H1 (cell line): ENCODE data around the gene SIK3. TPM values are rescaled to one million over a fixed set of nuclear protein-coding genes. Genes with fewer than 3 reads are reported as not detected.

Experiments used
- CTCF ChIA-PET: fragments of 300-600 bp; sonication (Branson Sonifier 250); formaldehyde crosslinking; loops from one replicate; lab custom pipeline; 2021; ENCODE audit not compliant: partially characterized antibody; lab: Charles Lee
- POLR2A ChIA-PET: fragments of 300-600 bp; sonication (Branson Sonifier 250); formaldehyde crosslinking; loops from one replicate; lab custom pipeline; 2021; ENCODE audit warnings: inconsistent platforms; ENCODE audit not compliant: partially characterized antibody; lab: Charles Lee
- DNase-seq, 2 experiments: peaks; one replicate each; pipeline versions ENCODE4 v3.0.0 to v3.0.0-alpha.2; 2010 to 2022; ENCODE audit warnings: low spot score in 2 of 2, low read depth in 1 of 2, mixed read lengths in 1 of 2
- FAIRE-seq: peaks from 2 replicates; lab custom pipeline; 2011; peaks lifted over from hg19 to GRCh38; lab: Jason Lieb, UNC
- H2AFZ ChIP-seq: 2 replicates; pipeline ENCODE4 v1.8.1; 2012; ENCODE audit warnings: low read length, inconsistent platforms
- H2AK5ac ChIP-seq: 2 replicates; pipeline ENCODE4 v1.6.1; 2013; ENCODE audit warnings: low read depth, low read length
- H2BK120ac ChIP-seq: replicated peaks from 2 replicates; pipeline ENCODE3; 2013; ENCODE audit warnings: low read depth, low read length, inconsistent platforms
- H2BK12ac ChIP-seq: 2 replicates; pipeline ENCODE4 v1.6.1; 2013; ENCODE audit warnings: low read depth, low read length
- H2BK15ac ChIP-seq: 2 replicates; pipeline ENCODE4 v1.6.1; 2013; ENCODE audit warnings: low read length
- H2BK20ac ChIP-seq: 2 replicates; pipeline ENCODE4 v1.6.1; 2013; ENCODE audit warnings: low read length
- H2BK5ac ChIP-seq: 2 replicates; pipeline ENCODE4 v1.6.1; 2013; ENCODE audit warnings: low read depth, low read length
- H3K14ac ChIP-seq: 2 replicates; pipeline ENCODE4 v1.6.1; 2013; ENCODE audit warnings: inconsistent platforms; ENCODE audit not compliant: insufficient read length
- H3K18ac ChIP-seq: 2 replicates; pipeline ENCODE4 v1.6.1; 2013; ENCODE audit warnings: low read length; ENCODE audit errors: extremely low read depth
- H3K23ac ChIP-seq: 2 replicates; pipeline ENCODE4 v1.6.1; 2013; ENCODE audit warnings: inconsistent platforms; ENCODE audit not compliant: insufficient read length
- H3K23me2 ChIP-seq: 2 replicates; pipeline ENCODE4 v1.6.1; 2013; ENCODE audit warnings: low read depth, low read length
- H3K27ac ChIP-seq: 2 replicates; pipeline ENCODE4 v1.6.1; 2011; ENCODE audit warnings: low read depth, low read length, inconsistent platforms
- H3K27me3 ChIP-seq, 4 experiments: replicated peaks in 1 of 4; 1 replicate in 1 of 4; 2 replicates in 3 of 4; pipeline versions ENCODE4 v1.6.1 to v1.8.1; 2011 to 2013; ENCODE audit warnings: low read length in 3 of 4, mild to moderate bottlenecking in 3 of 4, inconsistent platforms in 2 of 4, mixed read lengths in 2 of 4, moderate library complexity in 1 of 4; ENCODE audit not compliant: control insufficient read depth in 3 of 4, insufficient read depth in 3 of 4; ENCODE audit errors: extremely low read depth in 1 of 4
- H3K36me3 ChIP-seq, 4 experiments: 2 replicates each; pipeline versions ENCODE4 v1.6.1 to v1.8.1; 2011 to 2013; ENCODE audit warnings: mild to moderate bottlenecking in 4 of 4, low read length in 3 of 4, moderate library complexity in 2 of 4, control low read depth in 1 of 4, inconsistent platforms in 1 of 4; ENCODE audit not compliant: insufficient read depth in 4 of 4, control insufficient read depth in 2 of 4
- H3K4ac ChIP-seq: replicated peaks from 2 replicates; pipeline ENCODE3; 2013; ENCODE audit warnings: low read length, low read depth, mixed read lengths, inconsistent platforms; ENCODE audit not compliant: insufficient read length
- H3K4me1 ChIP-seq, 4 experiments: replicated peaks in 1 of 4; 1 replicate in 1 of 4; 2 replicates in 3 of 4; pipeline versions ENCODE4 v1.6.1 to v1.8.1; 2011 to 2013; ENCODE audit warnings: low read length in 3 of 4, inconsistent platforms in 2 of 4, mixed read lengths in 1 of 4; ENCODE audit not compliant: insufficient read depth in 4 of 4, control insufficient read depth in 3 of 4
- H3K4me2 ChIP-seq, 2 experiments: 2 replicates each; pipeline versions ENCODE4 v1.6.1 to v1.8.1; 2011 to 2013; ENCODE audit warnings: low read depth in 2 of 2, low read length in 2 of 2, control low read depth in 1 of 2, inconsistent platforms in 1 of 2, mild to moderate bottlenecking in 1 of 2; ENCODE audit not compliant: insufficient read depth in 1 of 2
- H3K4me3 ChIP-seq, 4 experiments: fragments of 200-600, 300-600 bp in 1 of 4; sonication (generic), shearing (Covaris generic), sonication (Bioruptor Twin) in 1 of 4; 2 replicates each; pipeline versions ENCODE4 v1.5.1 to v1.8.1; 2011 to 2016; ENCODE audit warnings: low read length in 4 of 4, low read depth in 3 of 4, control low read depth in 2 of 4, inconsistent platforms in 2 of 4, mild to moderate bottlenecking in 2 of 4, mixed read lengths in 1 of 4, moderate library complexity in 1 of 4; ENCODE audit not compliant: insufficient read depth in 2 of 4; ENCODE audit errors: extremely low read depth in 1 of 4
- H3K56ac ChIP-seq: replicated peaks from 2 replicates; pipeline ENCODE3; 2013; ENCODE audit warnings: low read depth, mild to moderate bottlenecking, mixed read lengths, low read length, inconsistent platforms; ENCODE audit not compliant: insufficient read length
- H3K79me1 ChIP-seq: 2 replicates; pipeline ENCODE4 v1.6.1; 2013; ENCODE audit warnings: low read depth, low read length, control low read depth
- H3K79me2 ChIP-seq, 2 experiments: 2 replicates each; pipeline versions ENCODE4 v1.6.1 to v1.8.1; 2012 to 2013; ENCODE audit warnings: low read length in 2 of 2, mild to moderate bottlenecking in 2 of 2, inconsistent platforms in 1 of 2; ENCODE audit not compliant: insufficient read depth in 2 of 2, control insufficient read depth in 1 of 2
- H3K9ac ChIP-seq, 4 experiments: replicated peaks in 1 of 4; 1 replicate in 1 of 4; 2 replicates in 3 of 4; pipeline versions ENCODE4 v1.6.1 to v1.8.1; 2011 to 2013; ENCODE audit warnings: low read depth in 3 of 4, low read length in 3 of 4, control low read depth in 2 of 4, mild to moderate bottlenecking in 2 of 4, moderate library complexity in 2 of 4, inconsistent platforms in 1 of 4; ENCODE audit errors: extremely low read depth in 1 of 4
- H3K9me3 ChIP-seq, 2 experiments: 2 replicates each; pipeline versions ENCODE4 v1.6.1 to v1.8.1; 2012 to 2013; ENCODE audit warnings: mild to moderate bottlenecking in 2 of 2, moderate library complexity in 2 of 2, control low read depth in 1 of 2, inconsistent platforms in 1 of 2, low read depth in 1 of 2, low read length in 1 of 2, mixed read lengths in 1 of 2; ENCODE audit not compliant: insufficient read depth in 2 of 2
- H4K20me1 ChIP-seq, 2 experiments: replicated peaks in 1 of 2; 2 replicates each; pipeline versions ENCODE3 to v1.8.1; 2011 to 2013; ENCODE audit warnings: inconsistent platforms in 2 of 2, low read length in 2 of 2, mild to moderate bottlenecking in 1 of 2; ENCODE audit not compliant: insufficient read depth in 2 of 2, control insufficient read depth in 1 of 2
- H4K5ac ChIP-seq: 2 replicates; pipeline ENCODE4 v1.6.1; 2013; ENCODE audit warnings: low read length, low read depth, mixed read lengths, inconsistent platforms; ENCODE audit not compliant: insufficient read length
- H4K8ac ChIP-seq: 2 replicates; pipeline ENCODE4 v1.8.0; 2013; ENCODE audit warnings: mild to moderate bottlenecking, moderate library complexity, low read length, inconsistent platforms; ENCODE audit not compliant: insufficient read depth; ENCODE audit errors: extremely low read depth
- H4K91ac ChIP-seq: replicated peaks from 2 replicates; pipeline ENCODE3; 2013; ENCODE audit warnings: low read length, mixed read lengths, inconsistent platforms; ENCODE audit not compliant: insufficient read length
- ASH2L ChIP-seq: fragments of 200-600, 300-600 bp; sonication (generic); IDR thresholded peaks from one replicate; pipeline ENCODE4 v1.7.1; 2017; ENCODE audit warnings: low read length
- NANOG ChIP-seq: IDR thresholded peaks from 2 replicates; pipeline ENCODE4 v1.6.1; 2011; ENCODE audit warnings: low read length, low read depth, mild to moderate bottlenecking, inconsistent platforms; ENCODE audit not compliant: insufficient read depth, poor library complexity, severe bottlenecking
- RXRA ChIP-seq: IDR thresholded peaks from 2 replicates; pipeline ENCODE4 v1.6.1; 2011; ENCODE audit warnings: low read depth, mild to moderate bottlenecking, low read length, moderate library complexity; ENCODE audit not compliant: insufficient read depth
- SP4 ChIP-seq: IDR thresholded peaks from 2 replicates; pipeline ENCODE4 v1.6.1; 2012; ENCODE audit warnings: low read length, inconsistent platforms
- WGBS, 2 experiments: shearing (Covaris generic) in 1 of 2; methylation state at CpG; one replicate each; pipeline versions ENCODE4 v1.1.6 to v1.1.7; 2013 to 2015; ENCODE audit warnings: low lambda C conversion rate in 2 of 2, mixed read lengths in 2 of 2, inconsistent platforms in 1 of 2, low coverage in 1 of 2, missing lambda C conversion rate in 1 of 2; ENCODE audit not compliant: insufficient replicate concordance in 2 of 2, insufficient coverage in 1 of 2, insufficient read length in 1 of 2; ENCODE audit errors: extremely low coverage in 1 of 2, missing lambda C conversion rate in 1 of 2; 5-methylcytosine and 5-hydroxymethylcytosine counted together
- polyA plus RNA-seq, 7 experiments: library from polyadenylated mRNA; depleted of rRNA in 3 of 7; stranded (reverse) in 5 of 7; unstranded in 2 of 7; fragments of >200 nt in 5 of 7; fragments of 200-250 nt in 2 of 7; gene quantifications; 1 replicate in 5 of 7; 2 replicates in 1 of 7; 4 replicates in 1 of 7; pipeline versions ENCODE4 v1.2.1 to v1.2.3, GENCODE V29; 2011 to 2013; ENCODE audit warnings: missing spikeins in 2 of 7, mixed read lengths in 2 of 7
- total RNA-seq: library from RNA; stranded (reverse); fragmentation: NEBNext Ultra II Directional; extraction: Animal tissue kit (Norgen Biotek cat#: 25700); gene quantifications from 2 replicates; pipeline ENCODE4 v1.2.1, GENCODE V29; 2021

SIK3 gene
- total and polyA plus RNA-seq, 2 of the 8 experiments (the other 6 are each of a cell fraction or from before 2014, with no cell fraction given): 19.9 to 32.1 TPM

DNA sequence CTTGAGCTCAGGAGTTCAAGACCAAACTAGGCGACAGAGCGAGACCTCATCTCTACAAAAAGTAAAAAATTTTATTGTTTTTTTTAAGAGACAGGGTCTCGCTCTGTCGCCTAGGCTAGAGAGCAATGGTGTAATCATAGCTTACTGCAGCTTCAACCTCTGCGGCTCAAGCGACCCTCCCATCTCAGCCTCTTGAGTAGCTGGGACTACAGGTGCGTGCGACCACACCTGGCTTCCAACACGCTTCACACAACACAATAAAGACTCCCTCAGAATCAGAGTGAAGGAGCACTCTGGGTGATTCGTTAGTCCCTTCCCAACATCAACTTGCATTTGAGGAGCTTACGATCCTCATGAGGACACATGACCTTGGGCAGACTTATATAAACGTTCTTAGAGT, 181.3 kb downstream of the SIK3 start:
- Histone ChIP-seq H2AK5ac (no peak overlapping the region), H3K23me2 (no peaks in the 10 kb centered on the region), H3K4ac (no peak overlapping the region), H2BK20ac (no peak overlapping the region), H3K56ac (no peak overlapping the region), H4K8ac (no peak overlapping the region), H2BK120ac (no peak overlapping the region), H2AFZ (no peak overlapping the region), H3K9ac (no peak overlapping the region), H3K4me1 (no peaks in the 10 kb centered on the region), H3K27ac (no peak overlapping the region), H2BK12ac (no peak overlapping the region), H2BK15ac (no peak overlapping the region), H3K14ac (no peak overlapping the region), H3K79me2 (no peaks in the 10 kb centered on the region), H3K36me3 (no peaks in the 10 kb centered on the region), H3K27me3 (no peaks in the 10 kb centered on the region), H3K4me2 (no peak overlapping the region), H3K18ac (no peak overlapping the region), H3K23ac (no peak overlapping the region), H2BK5ac (no peak overlapping the region), H4K91ac (no peak overlapping the region), H4K5ac (no peak overlapping the region), H4K20me1 (peaks cover 0 to 2% of the 10 kb centered on the region in 2 experiments), H3K4me3 (no peak overlapping the region), H3K9me3 (no peaks in the 10 kb centered on the region), H3K79me1 (no peaks in the 10 kb centered on the region; the same call in 1 of the 2 replicates)
- 93% methylated on average over 12 of the region's 12 CpGs; no CpG with 5 or more reads in 1 of the 2 experiments for WGBS, 2 experiments
- ChIA-PET CTCF (interaction anchor here (0.7 to 4.8 kb wide), 12 partner anchors 8 to 222 kb away, joined by 3 to 19 read pairs (median 4); no protein-coding TSS in a partner anchor), POLR2A (interaction anchor here (1.0 to 1.2 kb wide), 3 partner anchors 8 to 29 kb away, joined by 3 to 4 read pairs (median 4); no protein-coding TSS in a partner anchor)
- FAIRE-seq (no peak), DNase-seq (no peak)
- TF ChIP-seq ASH2L (no peak), NANOG (no peak), RXRA (no peak), SP4 (no peak)
